Activated CD8-positive, alpha-beta memory T cell treated with anti-CD3 and anti-CD28 coated beads, Interleukin-2, amount 50 U/mL, for 24 hours (primary cell): Measurements from ENCODE around the gene HS3ST3B1.

Source experiments
- DNase-seq: peaks from one replicate; pipeline ENCODE4 v3.0.0-alpha.2; 2020; ENCODE audit errors: extremely low read depth

HS3ST3B1 gene

DNA sequence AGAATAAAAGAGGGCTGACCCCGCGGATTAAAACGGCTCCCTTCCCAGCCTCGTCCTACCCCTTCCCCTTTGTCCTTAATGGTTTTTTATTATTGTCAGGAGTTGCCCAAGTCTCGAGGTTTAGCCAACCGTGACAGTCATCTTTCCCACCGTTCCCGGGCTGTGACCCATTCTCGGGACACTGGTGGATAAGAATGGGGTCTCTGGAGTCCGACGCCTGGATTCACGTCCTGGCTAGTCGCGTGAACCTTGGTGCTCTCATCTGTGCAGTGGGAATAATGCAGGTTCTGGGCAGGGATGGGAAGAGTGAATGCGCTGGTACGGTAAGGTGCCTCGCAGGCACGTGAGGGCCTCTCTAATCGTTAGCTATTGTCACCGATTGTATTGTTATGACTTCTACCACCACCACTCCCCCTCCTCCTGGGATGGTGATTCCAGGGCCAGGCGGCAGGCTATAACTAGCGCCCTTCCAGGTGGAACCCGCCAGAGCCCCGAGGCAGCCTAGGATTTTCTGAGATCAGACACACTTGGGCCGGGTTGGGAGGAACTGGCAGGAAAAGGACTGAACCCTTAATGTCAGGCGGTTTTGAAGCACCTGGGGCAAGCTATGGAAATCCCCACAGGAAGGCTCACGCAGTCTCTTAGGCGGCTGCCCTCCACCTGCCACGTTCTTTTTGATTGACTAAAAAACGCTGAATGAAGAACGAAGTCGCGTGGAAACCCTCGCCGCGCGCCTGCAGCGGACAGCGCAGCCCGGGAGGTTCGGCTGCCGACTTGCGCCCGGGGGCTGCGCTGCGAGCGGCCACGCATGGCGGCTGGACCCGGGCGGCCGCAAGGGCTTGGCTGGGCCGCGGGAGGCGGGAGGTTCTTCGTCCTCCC lies 2.7 kb downstream of the HS3ST3B1 start:
- no peak for DNase-seq

DNA sequence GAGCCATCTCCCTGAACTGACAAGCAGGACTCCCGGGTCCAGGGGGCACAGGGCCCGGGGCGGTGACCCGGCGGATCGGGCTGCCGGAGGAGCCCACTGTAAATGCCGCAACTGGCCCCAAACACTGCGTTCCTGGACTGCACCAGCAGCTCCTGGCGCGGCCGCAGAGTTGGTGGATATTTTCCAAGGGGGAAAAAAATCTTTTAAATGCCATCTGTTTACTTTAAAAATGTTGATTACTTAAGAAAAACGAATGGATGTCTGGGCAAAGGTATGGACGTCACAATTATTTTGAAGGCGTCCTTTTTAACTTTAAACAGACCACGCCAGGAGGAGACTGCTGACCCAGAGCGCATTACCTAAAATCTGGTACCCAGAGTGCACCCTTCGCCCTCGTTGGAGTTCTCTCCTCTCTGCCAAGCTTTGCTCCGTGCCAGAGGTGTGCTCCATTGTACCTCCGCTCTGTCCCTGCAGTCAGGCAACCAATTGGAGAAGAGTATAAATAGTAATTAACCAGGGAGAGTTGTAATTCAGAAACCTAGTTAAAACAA lies 3.4 kb downstream of the HS3ST3B1 start:
- DNase-seq, result no peak

DNA sequence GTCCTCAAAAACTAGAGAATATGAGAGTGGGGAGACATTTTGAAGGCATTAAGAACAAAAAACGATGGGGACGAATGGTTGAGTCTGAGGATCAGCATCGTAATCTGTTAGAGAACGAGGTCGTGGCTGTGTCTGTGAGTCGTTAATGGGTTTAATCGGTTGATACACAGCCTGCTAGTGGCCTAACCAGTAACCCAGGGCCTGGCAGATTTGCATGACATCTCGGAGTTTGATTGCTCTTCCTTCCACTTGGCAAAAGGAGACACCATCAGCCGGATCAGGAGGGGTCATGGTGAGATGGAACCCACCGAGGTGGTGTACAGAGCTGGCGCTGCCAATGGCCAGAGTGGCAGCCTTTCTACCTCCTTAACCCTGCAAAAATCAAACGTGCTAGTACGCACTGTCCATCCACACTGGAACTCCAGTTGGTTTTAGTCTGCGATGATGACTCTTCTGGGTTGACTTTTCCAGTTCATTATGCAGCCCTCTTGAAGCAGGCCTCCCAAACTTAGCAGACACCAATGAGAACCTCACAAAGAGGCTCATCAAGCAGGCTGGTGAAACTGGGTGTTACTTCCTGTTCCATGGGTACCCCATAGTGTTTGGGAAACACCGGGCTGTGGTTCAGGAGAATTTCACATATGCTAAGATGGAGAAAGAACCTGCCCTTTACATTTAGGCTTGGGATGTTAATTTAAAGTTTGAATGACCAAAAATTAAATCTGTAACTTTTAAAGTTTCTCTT lies 4.1 kb downstream of the HS3ST3B1 start:
- no peak for DNase-seq

DNA sequence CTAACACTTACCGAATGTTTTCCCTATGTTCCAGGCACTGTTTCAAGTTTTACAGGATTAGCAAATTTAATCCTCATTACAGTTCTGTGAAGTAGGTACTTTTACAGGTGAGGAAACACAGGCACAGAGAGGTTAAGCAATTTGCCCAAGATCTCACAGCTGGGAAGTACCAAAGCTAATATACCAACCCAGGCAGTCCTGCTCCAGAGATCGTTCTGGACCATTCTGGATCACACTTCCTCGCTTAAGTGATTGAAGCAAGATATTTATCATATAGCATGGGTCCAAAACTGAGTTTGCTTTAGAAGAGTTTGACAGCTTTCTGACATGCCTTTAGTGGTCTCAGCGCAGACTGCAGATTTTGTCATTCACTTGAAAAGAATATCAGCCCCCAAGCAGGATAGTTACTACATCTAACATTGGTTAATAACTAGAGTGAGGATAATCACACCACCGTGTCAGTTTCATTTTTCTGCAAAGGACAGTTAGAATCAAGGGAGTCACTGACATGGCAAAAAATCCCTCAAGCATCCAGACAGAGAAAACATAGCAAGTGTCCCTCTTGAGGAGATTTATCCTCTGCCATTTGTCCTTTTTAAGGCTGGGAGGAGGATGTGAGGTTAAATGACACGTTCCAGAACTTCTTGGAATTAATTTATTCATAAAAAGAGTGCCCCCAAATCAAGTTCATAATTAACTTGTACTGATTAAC lies 5.1 kb downstream of the HS3ST3B1 start:
- DNase-seq, result no peak

- DNase-seq, result no peak
Observed at GRCh38 chr17:14306596-14306995, 5.7 kb downstream of the HS3ST3B1 start.

- DNase-seq, result no peak
Observed at GRCh38 chr17:14307560-14308024, 6.7 kb downstream of the HS3ST3B1 start.

- no peak for DNase-seq
Observed at GRCh38 chr17:14308636-14308964, 7.7 kb downstream of the HS3ST3B1 start.

DNA sequence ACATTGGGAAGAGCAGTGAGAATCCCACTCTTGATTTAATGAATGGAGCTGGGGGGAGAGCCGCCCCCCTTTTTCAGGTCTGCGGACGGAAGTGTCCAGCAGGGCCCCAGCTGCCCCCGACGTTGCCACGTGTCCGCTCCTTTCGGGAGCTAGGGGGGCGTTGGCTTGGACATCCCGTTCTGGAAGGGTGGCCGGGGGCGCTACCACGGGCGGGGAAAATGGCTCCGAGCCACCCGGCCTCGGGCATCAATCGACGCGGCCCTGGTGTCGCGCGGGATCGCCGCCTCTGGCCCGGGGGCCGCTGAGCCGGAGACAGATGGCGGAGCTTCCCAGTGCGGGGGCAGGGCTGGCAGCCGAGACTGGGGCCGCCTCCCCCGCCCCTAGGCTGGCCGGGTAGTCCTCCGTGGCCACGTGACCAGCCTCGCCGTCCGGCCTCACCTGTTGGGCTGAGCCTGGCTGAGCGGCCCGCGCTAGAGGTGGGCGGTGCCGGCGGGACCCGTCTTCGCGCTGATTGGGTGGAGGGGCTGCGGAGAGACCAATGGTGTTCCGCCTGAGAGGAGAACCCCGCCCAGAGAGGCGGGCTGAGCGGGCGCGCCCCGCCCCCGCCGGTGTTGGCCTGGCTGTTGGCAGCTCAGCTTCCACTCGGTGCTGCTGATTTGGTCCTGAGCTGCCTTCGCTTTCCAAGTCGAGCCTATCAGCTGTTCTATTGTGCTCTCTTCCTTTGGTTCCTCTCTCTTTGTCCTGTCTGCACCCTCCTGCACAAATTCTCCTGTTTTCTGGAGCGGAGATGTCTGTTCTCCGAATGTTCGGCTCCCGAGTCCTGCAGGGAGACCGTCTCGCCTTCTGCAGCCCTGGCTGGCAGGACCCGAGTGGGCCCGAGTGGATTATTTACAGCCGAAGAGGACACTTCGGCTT lies 8.3 kb downstream of the HS3ST3B1 start:
- DNase-seq, result peak; percentile 73

- DNase-seq, result no peak
Observed at GRCh38 chr17:14310101-14310500, 9.2 kb downstream of the HS3ST3B1 start.

DNA sequence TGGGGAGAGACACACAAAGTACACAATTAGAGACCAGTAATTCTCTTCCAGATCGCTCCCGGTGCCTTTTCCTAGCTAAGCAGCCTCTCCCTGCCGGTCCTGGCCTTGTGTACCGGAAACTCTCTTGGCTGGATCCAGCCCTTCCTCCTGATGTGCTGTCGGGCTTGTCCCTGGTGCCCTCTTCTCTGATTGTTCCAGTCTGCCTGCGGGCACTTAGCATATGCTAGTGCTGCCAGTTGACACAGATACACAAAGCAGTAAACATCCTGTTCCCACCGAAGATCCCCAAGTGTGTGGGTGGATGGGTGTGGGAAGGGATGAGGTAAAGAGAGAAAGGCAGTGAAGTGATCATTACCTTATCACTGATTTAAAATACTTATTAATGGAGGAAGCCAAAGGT lies 9.7 kb downstream of the HS3ST3B1 start:
- no peak for DNase-seq

GRCh38 chr17:14311186-14311705 lies 10.4 kb downstream of the HS3ST3B1 start:
- no peak for DNase-seq

DNA sequence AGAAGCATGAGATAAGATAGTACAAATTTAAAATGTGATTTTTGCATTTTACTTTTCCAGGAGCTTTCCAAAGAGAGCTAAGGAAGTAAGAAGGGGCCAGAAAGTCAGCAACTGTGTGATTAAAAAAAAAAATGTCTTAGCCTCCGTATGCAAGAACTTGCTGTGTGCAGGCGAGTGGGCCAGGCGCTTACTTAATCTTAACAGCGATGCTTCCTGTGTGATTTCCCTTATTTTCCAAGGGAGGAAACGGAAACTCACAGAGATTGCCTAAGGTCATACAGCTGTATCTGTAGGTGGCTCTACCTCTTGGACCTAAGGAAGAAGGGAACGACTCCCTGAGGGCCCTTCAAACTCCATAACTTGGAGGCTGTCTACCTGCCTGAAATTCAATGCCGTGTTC lies 11.1 kb downstream of the HS3ST3B1 start:
- no peak for DNase-seq

GRCh38 chr17:14312522-14312921 lies 11.6 kb downstream of the HS3ST3B1 start:
- DNase-seq, result no peak

- DNase-seq, result no peak
Observed at GRCh38 chr17:14316126-14316832, 15.4 kb downstream of the HS3ST3B1 start.

GRCh38 chr17:14317383-14317782 lies 16.5 kb downstream of the HS3ST3B1 start:
- no peak for DNase-seq

DNA sequence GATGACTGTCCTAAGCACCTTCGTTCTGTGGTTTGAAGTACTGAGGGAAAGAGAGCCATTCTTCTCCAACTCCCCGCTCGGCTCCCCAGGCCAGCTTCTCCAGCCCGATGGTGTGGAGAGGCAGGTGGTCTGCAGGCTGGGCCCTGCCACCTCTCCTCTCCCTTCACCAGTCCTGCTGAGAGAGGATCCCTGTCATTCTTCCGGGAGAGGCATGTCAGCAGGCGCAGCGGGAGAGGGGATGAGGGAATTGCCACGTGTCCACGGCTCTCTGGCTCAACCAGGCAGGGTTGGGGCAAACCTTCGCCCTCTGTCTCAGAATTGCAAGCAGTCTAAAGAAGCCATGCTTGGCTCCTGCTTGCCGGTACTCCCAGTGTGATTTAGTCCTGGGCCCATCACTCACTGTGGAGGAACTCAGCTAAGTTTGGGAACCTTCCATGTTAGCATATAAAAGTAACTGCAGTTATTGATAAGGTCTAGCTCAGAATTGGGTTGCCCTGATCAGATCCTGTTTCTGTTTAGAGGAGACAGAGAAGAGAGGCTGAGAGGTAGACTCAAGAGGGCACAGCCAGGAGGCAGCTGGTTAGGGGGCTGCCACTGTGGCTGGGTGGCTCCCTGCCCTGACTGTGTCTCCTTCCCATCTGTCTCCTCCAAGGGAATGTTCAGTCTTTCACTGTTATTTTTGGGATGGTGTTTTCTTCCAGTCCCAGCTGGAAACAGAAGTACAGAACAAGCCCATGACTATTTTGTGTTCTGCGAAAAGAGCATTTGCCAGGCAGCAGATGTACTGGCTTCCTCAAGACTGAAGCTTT lies 17.4 kb downstream of the HS3ST3B1 start:
- no peak for DNase-seq

GRCh38 chr17:14318918-14319205 lies 18.0 kb downstream of the HS3ST3B1 start:
- DNase-seq, result no peak

DNA sequence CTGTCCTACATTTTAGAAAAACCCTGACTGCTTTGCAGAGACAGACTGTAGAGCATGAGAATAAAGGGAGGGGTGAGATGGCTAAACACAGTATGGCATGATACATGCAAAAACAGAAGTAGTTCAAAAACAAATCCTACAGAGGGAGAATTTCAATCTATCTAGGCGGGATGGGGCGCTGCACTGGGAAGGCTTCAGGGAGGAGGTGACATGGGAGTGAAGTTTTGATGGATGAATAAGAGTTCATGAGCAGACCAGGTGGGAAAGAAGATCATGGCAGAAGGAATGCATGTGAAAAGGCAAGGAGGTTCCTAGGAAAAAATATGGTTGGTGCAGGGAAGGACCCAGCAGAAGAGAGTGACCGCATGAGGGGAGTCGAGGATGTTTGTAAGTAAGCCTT lies 19.2 kb downstream of the HS3ST3B1 start:
- DNase-seq, result no peak

- no peak for DNase-seq
Observed at GRCh38 chr17:14320734-14321475, 20.0 kb downstream of the HS3ST3B1 start.
